HG03354 (cell line): ENCODE data around the gene TMEM117.
"Not testable (repeated sequence)": the region's sequence is repeated elsewhere in the genome, so short reads cannot be mapped to it uniquely, and the experiment has no call there.

Experiments used
- ATAC-seq: cut with Tn5 transposase; IDR thresholded peaks from one replicate; pipeline ENCODE4 v1.9.1; 2021; ENCODE audit warnings: mild to moderate bottlenecking; ENCODE audit not compliant: unreplicated experiment, poor library complexity, severe bottlenecking

The TMEM117 gene

GRCh38 chr12:44158746-44159145, 322.9 kb downstream of the TMEM117 start:
- no peak for ATAC-seq

- no peak for ATAC-seq
Observed at GRCh38 chr12:44159216-44159615, 323.3 kb downstream of the TMEM117 start.

GRCh38 chr12:44159862-44160261, 324.0 kb downstream of the TMEM117 start:
- ATAC-seq: no peak

- ATAC-seq: no peak
Observed at GRCh38 chr12:44162961-44163360, 327.1 kb downstream of the TMEM117 start.

- ATAC-seq: no peak
Observed at GRCh38 chr12:44174053-44174452, 338.2 kb downstream of the TMEM117 start.

- ATAC-seq: peak; percentile 64
Observed at GRCh38 chr12:44184499-44185206, 348.8 kb downstream of the TMEM117 start.

- peak; percentile 94 for ATAC-seq
Observed at GRCh38 chr12:44193281-44193680, 357.4 kb downstream of the TMEM117 start.

GRCh38 chr12:44195719-44196118, 359.8 kb downstream of the TMEM117 start:
- ATAC-seq: not testable (repeated sequence)

- no peak for ATAC-seq
Observed at GRCh38 chr12:44206045-44206444, 370.2 kb downstream of the TMEM117 start.

GRCh38 chr12:44217146-44217883, 381.4 kb downstream of the TMEM117 start:
- no peak for ATAC-seq

- no peak for ATAC-seq
Observed at GRCh38 chr12:44223736-44224135, 387.9 kb downstream of the TMEM117 start.

- ATAC-seq: no peak
Observed at GRCh38 chr12:44224399-44225148, 388.7 kb downstream of the TMEM117 start.

GRCh38 chr12:44225149-44225510, 389.2 kb downstream of the TMEM117 start:
- ATAC-seq: no peak

- no peak for ATAC-seq
Observed at GRCh38 chr12:44227616-44228015, 391.7 kb downstream of the TMEM117 start.

- ATAC-seq: no peak
Observed at GRCh38 chr12:44229846-44230245, 394.0 kb downstream of the TMEM117 start.

- ATAC-seq: no peak
Observed at GRCh38 chr12:44235674-44236073, 399.8 kb downstream of the TMEM117 start.

- no peak for ATAC-seq
Observed at GRCh38 chr12:44240186-44240585, 404.3 kb downstream of the TMEM117 start.

GRCh38 chr12:44245932-44246331, 410.1 kb downstream of the TMEM117 start:
- no peak for ATAC-seq

- ATAC-seq: no peak
Observed at GRCh38 chr12:44246482-44247105, 410.7 kb downstream of the TMEM117 start.

- no peak for ATAC-seq
Observed at GRCh38 chr12:44247588-44247987, 411.7 kb downstream of the TMEM117 start.
